Thoracic aorta (tissue), 2 donors: Measurements from ENCODE around the gene PTPMT1. TPM values are rescaled to one million over a fixed set of nuclear protein-coding genes. Genes with fewer than 3 reads are reported as not detected.

Experiments
- ATAC-seq: fragments of 150-250 bp; one replicate; pipeline ENCODE4 v1.8.0; 2017; ENCODE audit warnings: low read depth; ENCODE audit not compliant: insufficient number of reproducible peaks, low FRiP score
- DNase-seq: peaks from one replicate; pipeline ENCODE4 v3.0.0-alpha.2; 2020; ENCODE audit warnings: low spot score
- H3K27ac ChIP-seq, 2 donors: fragments of 200-600 bp; sonication (generic); 1 replicate in 1 of 2; 2 replicates in 1 of 2; pipeline ENCODE4 v1.5.1; 2016; ENCODE audit warnings: mild to moderate bottlenecking in 2 of 2, moderate library complexity in 2 of 2
- H3K27me3 ChIP-seq: fragments of 200-600 bp; sonication (generic); replicated peaks from 2 replicates; pipeline ENCODE4 v1.6.0; 2016; ENCODE audit warnings: mild to moderate bottlenecking; ENCODE audit not compliant: insufficient read depth
- H3K36me3 ChIP-seq: fragments of 200-600 bp; sonication (generic); one replicate; pipeline ENCODE4 v1.5.1; 2016
- H3K4me1 ChIP-seq, 2 donors: fragments of 200-600 bp; sonication (generic); 1 replicate in 1 of 2; 2 replicates in 1 of 2; pipeline versions ENCODE4 v1.5.1 to v1.6.0; 2016; ENCODE audit warnings: low read depth in 2 of 2, mild to moderate bottlenecking in 1 of 2; ENCODE audit not compliant: control insufficient read depth in 1 of 2
- H3K4me3 ChIP-seq: fragments of 200-600 bp; sonication (generic); 2 replicates; pipeline ENCODE4 v1.5.1; 2016; ENCODE audit warnings: mild to moderate bottlenecking
- H3K9me3 ChIP-seq: fragments of 200-600 bp; sonication (generic); 2 replicates; pipeline ENCODE4 v1.5.1; 2016
- CTCF ChIP-seq: fragments of 200-600 bp; sonication (generic); IDR thresholded peaks from one replicate; pipeline ENCODE4 v1.5.1; 2019; ENCODE audit warnings: antibody characterized with exemption
- total RNA-seq, 2 donors: library from RNA; depleted of rRNA; stranded (reverse); fragments of >200 nt; gene quantifications; one replicate each; pipeline versions ENCODE4 v1.1.0 to v1.2.3, GENCODE V29; 2016

The PTPMT1 gene
- total RNA-seq, 2 donors from 2014 or later = 69.9 to 112 TPM

- Histone ChIP-seq H3K9me3 (no peaks in the 10 kb centered on the region), H3K36me3 (peaks cover 20% of the 10 kb centered on the region), H3K4me1 (peaks cover 3 to 20% of the 10 kb centered on the region in 2 donors), H3K4me3 (no peak overlapping the region), H3K27ac (no peak overlapping the region), H3K27me3 (no peaks in the 10 kb centered on the region)
- DNase-seq = no peak
- no peak for TF ChIP-seq CTCF
- ATAC-seq = no peak
Observed at GRCh38 chr11:47569646-47570045, 4.2 kb downstream of the PTPMT1 start.

GRCh38 chr11:47570651-47571356 lies 5.4 kb downstream of the PTPMT1 start:
- no peak for DNase-seq
- peaks cover 28% of the 10 kb centered on the region for H3K36me3 ChIP-seq
- ATAC-seq = no peak
- H3K4me1 ChIP-seq = peaks cover 3 to 14% of the 10 kb centered on the region in 2 donors
- TF ChIP-seq CTCF = no peak
- no peak overlapping the region for H3K4me3 ChIP-seq
- H3K27me3 ChIP-seq = no peaks in the 10 kb centered on the region
- no peak overlapping the region for H3K27ac ChIP-seq
- H3K9me3 ChIP-seq = no peaks in the 10 kb centered on the region

GRCh38 chr11:47571357-47571729 lies 5.9 kb downstream of the PTPMT1 start:
- Histone ChIP-seq H3K9me3 (no peaks in the 10 kb centered on the region), H3K4me3 (no peak overlapping the region), H3K36me3 (peaks cover 28% of the 10 kb centered on the region), H3K27me3 (no peaks in the 10 kb centered on the region), H3K27ac (no peak overlapping the region), H3K4me1 (peaks cover 3 to 8% of the 10 kb centered on the region in 2 donors)
- ATAC-seq = no peak
- TF ChIP-seq CTCF = no peak
- DNase-seq = no peak

- peaks cover 28% of the 10 kb centered on the region for H3K36me3 ChIP-seq
- H3K4me1 ChIP-seq = peaks cover 0 to 6% of the 10 kb centered on the region in 2 donors
- H3K27ac ChIP-seq = no peak overlapping the region
- ATAC-seq (no peak), DNase-seq (no peak)
- no peaks in the 10 kb centered on the region for H3K27me3 ChIP-seq
- no peak for TF ChIP-seq CTCF
- H3K4me3 ChIP-seq = no peak overlapping the region
- H3K9me3 ChIP-seq = no peaks in the 10 kb centered on the region
Observed at GRCh38 chr11:47571895-47572294, 6.5 kb downstream of the PTPMT1 start.

GRCh38 chr11:47572715-47573255 lies 7.4 kb downstream of the PTPMT1 start:
- ATAC-seq (no peak), DNase-seq (no peak)
- H3K36me3 ChIP-seq = peaks cover 28% of the 10 kb centered on the region
- TF ChIP-seq CTCF = no peak
- no peaks in the 10 kb centered on the region for H3K9me3 ChIP-seq
- H3K27me3 ChIP-seq = no peaks in the 10 kb centered on the region
- no peak overlapping the region for H3K4me3 ChIP-seq
- H3K27ac ChIP-seq = no peak overlapping the region
- peaks cover 4 to 12% of the 10 kb centered on the region in 2 donors for H3K4me1 ChIP-seq
